Activated gamma-delta T cell treated with Interleukin-2 at 50 U/mL for 16 hours (primary cell): ENCODE measurements around the gene SETBP1.

Experiments used
- DNase-seq: peaks from one replicate; pipeline ENCODE4 v3.0.0-alpha.2; 2020

SETBP1 gene

GRCh38 chr18:45054636-45055035, 373.9 kb downstream of the SETBP1 start:
- DNase-seq: no peak

GRCh38 chr18:45055811-45056210, 375.1 kb downstream of the SETBP1 start:
- DNase-seq: no peak

- DNase-seq: no peak
These were observed 376.2 kb downstream of the SETBP1 start for GRCh38 chr18:45056926-45057325.

GRCh38 chr18:45057955-45058600, 377.4 kb downstream of the SETBP1 start:
- no peak for DNase-seq

GRCh38 chr18:45059695-45060094, 379.0 kb downstream of the SETBP1 start:
- no peak for DNase-seq

- DNase-seq: no peak
These were observed 379.4 kb downstream of the SETBP1 start for GRCh38 chr18:45060102-45060501.

- DNase-seq: no peak
These were observed 380.7 kb downstream of the SETBP1 start for GRCh38 chr18:45061359-45061758.

GRCh38 chr18:45063246-45064038, 382.8 kb downstream of the SETBP1 start:
- DNase-seq: no peak

GRCh38 chr18:45066210-45066609, 385.5 kb downstream of the SETBP1 start:
- DNase-seq: no peak

- DNase-seq: no peak
These were observed 386.2 kb downstream of the SETBP1 start for GRCh38 chr18:45066886-45067285.

- DNase-seq: no peak
These were observed 387.9 kb downstream of the SETBP1 start for GRCh38 chr18:45068400-45069094.

- no peak for DNase-seq
These were observed 388.9 kb downstream of the SETBP1 start for GRCh38 chr18:45069546-45069945.

- no peak for DNase-seq
These were observed 391.3 kb downstream of the SETBP1 start for GRCh38 chr18:45071956-45072355.

- DNase-seq: no peak
These were observed 392.9 kb downstream of the SETBP1 start for GRCh38 chr18:45073556-45073955.

- DNase-seq: no peak
These were observed 401.0 kb downstream of the SETBP1 start for GRCh38 chr18:45081566-45082181.

- DNase-seq: no peak
These were observed 402.7 kb downstream of the SETBP1 start for GRCh38 chr18:45083226-45083855.

GRCh38 chr18:45084206-45084605, 403.5 kb downstream of the SETBP1 start:
- DNase-seq: no peak

- DNase-seq: no peak
These were observed 405.4 kb downstream of the SETBP1 start for GRCh38 chr18:45085916-45086624.

GRCh38 chr18:45086777-45087176, 406.1 kb downstream of the SETBP1 start:
- no peak for DNase-seq

GRCh38 chr18:45090526-45091140, 409.9 kb downstream of the SETBP1 start:
- DNase-seq: no peak

GRCh38 chr18:45100321-45101105, 419.8 kb downstream of the SETBP1 start:
- DNase-seq: no peak
